HG03196 (cell line): Measurements from ENCODE around the gene CUTA.

Experiments
- ATAC-seq: cut with Tn5 transposase; IDR thresholded peaks from one replicate; pipeline ENCODE4 v1.9.1; 2021; ENCODE audit not compliant: unreplicated experiment

The CUTA gene

DNA sequence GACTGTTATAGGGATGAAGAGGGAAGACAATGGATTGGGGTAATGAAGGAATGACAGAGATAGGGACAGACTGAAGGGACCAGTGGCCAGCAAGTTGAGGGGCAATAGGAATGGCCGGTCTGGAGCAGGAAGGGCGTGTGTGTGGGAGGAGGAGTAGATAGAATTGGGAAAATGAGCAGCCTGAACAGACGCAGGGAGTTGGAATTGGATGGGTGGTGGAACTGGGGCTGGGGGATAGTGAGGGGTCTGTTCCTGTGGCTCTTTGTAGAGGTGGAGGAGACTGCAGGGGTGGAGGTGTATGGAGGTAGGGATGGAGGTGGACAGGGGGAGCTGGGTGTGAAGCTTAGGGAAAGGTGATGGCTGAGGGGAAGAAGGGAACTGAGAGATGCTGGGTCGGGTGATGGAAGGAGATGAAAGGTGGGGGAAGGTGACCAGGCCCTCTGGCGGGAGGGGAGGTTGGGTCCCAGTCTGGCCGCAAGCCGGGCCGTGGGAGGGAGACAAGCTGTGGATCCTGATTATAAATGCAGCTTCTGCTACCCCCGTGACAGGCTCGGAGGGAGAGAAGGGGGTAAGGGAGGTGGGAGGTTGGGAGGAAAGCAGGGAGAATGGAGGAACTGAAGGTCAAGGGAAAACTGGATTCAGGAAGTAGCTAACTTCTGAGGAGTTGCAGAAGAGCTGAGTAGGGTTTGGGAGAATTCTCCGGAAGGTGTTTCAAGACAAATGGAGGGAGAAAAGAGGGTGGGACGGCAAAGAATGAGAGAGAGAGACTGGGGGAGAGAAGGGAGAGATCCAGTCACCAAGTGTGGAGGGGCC lies 7.2 kb upstream of the CUTA start:
- no peak for ATAC-seq

DNA sequence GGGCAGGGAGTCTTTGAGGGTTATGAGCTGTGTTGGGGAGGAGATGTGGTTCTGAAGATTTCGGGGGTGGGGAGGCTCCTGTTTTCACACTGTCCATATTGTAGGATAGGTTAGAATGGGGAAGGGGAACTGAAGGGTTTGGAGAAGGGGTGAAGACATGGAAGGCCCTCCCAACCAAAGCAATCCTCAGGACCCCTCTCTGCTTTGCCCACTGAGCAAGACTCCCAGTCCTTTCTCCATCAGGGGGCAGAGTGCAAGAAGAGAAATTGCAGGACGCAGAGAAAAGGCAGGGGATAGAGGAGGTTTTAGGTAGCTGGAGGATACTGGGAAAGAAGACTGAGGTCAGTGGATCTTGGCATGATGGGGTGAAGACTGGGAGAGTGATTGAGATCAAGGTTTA lies 5.9 kb upstream of the CUTA start:
- ATAC-seq: no peak

DNA sequence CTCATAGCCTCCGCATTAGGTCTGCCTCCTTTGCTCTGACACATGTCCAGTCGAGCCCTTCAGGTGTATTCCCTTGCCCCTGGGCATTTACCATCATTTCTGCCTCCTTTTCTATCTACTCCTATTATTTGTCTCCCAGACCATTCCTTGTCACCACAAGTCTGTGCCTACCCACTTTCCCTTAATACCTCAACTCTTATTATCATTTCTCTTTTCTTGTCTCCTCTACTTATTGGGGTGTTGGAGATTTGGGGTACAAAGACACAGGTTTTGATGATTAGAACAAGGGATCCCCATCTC lies 3.4 kb upstream of the CUTA start:
- no peak for ATAC-seq

DNA sequence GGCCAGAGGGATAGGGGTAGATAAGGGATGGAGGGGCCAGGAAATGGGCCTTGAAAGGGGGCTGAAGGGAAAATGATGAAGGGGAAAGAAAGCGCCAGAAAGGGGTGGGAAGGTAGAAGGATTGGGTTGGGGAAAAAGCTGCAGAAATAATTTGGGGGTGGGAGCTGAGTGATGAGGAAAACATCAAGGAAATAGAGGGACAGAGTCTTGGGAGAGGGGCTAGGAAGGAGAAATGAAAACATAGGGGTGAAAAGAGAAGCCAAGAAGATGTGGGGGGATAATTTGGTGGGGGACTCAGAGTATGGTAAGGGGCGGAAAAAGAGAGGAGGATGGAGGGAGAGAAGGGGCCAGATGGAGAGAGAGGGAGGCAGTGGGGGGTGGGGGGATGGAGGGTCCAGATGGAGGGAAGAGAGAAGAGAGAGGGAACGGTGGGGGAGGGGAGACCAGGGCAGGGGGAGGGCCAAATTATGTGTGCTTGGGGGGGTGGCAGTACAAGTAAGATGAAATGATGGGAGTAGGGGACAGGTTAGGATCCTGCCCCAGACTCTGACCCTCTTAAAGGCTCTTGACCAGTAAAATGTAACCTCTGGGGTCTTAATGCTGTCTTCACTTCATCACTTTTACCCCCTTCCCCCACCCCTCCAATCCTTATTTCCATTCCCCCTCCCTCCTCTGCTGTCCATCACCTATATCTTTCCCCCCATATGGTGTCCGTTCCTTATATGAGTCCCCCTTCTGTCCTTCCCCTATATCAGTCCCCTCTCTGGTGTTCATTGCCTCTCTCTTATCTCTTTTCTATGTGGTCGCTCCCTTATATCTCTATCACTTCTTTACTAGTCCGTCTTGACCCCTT lies 2.8 kb upstream of the CUTA start:
- ATAC-seq: no peak

DNA sequence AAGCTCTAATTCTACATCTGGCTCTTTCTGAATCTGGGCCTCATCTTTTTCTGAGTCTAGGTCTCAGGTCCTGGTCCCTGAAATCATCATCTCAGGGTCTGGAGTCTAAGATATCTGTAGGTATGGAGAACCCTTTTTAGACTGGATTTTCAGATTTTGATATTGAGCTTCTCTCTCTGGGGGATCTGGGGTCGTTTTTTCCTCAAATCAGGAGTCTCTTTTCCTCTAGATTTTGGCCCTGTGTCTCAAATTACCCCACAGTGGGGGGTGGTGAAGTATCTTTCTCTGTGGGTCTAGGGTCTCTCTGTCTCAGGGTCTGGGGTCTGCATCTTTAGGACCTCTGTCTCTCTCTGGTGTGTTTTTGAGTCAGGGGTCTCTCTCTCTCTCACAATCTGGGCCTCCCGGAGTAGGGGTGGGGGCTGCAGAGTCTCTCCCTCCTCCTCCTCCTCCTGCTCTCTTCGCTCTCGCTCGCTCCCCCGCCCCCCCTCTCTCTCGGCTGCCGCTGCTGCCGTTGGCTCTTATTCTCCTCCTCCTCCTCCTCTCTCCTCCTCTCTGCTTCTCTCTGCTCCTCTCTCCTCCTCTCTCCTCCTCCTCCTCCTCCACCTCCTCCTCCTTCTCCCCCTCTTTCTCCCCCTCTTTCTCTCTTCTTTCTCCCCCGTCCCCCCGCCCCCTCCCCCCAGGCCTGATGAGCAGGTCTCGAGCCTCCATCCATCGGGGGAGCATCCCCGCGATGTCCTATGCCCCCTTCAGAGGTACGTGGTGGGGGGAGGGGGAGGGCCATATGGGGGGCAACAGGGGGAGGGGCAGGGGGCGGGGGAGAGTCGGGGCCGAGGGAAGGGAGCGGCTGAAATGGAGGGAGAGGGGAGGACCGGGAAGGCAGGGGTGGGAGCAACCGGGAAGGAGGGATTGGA lies 1.9 kb upstream of the CUTA start, which contains the start of gene SYNGAP1:
Gene SYNGAP1 (plus strand): TSS at position 486 of the 911 bp plus-strand sequence. CDS start 200 bp downstream, at position 686.
- ATAC-seq: no peak

DNA sequence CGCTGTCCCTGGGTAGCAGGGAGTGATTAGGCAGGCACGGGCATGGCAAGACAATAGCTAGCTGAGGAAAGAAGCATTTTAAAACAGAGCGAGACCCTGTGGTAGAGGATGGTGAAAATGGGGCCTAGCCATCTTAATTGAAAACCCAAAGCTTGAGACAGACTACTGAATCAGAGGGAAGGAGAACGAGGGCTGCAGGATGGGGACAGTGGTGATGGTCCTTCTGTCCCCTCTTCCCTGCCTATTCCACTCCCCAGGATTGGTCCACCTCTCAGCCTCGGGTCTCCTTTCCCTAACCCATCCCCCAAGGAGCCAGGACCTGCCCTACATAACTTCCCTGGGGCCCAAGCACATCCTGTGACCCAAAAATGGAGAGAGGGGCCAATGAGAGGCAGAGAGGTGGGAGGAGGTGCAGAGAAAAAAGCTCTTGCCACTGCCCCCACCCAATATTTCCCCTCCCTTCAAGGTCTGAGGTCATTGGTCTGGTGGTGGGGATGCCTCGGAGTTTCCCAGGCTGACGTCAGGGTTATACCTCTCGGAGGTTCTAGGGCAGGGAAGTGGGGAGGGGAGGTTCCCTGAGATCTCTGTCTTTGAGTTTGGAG lies 884 bp upstream of the CUTA start:
- ATAC-seq: no peak

DNA sequence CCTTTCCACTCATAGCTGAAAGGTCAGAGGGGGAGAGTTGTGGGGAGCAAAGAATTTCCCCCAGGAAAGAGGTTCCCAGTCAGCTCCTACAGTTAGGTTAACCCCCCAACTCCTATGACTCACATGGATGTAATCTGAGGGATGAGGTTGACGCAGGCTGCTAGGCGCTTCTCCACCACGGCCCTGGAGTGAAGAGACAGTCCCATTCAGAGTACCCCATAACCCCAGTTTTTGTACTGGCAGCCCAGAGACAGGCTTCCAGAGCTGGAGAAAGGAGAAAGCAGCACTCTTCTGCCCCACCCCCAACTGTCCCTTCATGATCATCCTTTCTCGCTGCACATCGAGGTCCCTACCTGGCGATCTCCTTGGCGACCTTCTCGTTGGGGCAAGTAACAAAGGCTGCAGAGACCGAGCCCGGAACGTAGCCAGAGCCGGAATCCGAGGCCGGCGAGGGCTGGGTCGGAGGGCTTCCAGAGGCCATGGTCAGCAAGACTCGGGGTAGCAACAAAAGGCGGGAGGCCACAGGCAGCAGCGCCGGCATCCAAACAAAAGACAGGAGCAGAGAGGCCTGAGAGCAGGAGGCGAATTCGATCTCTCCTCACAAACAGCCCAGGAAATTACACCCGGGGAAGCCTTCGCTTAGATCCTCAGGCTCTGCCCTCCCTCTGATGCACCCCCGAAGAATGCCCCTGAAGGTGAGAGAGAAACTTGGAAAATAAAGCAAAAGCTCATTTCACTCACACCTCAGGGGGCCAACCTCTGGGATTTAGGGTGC lies 592 bp downstream of the CUTA start:
- ATAC-seq: no peak

DNA sequence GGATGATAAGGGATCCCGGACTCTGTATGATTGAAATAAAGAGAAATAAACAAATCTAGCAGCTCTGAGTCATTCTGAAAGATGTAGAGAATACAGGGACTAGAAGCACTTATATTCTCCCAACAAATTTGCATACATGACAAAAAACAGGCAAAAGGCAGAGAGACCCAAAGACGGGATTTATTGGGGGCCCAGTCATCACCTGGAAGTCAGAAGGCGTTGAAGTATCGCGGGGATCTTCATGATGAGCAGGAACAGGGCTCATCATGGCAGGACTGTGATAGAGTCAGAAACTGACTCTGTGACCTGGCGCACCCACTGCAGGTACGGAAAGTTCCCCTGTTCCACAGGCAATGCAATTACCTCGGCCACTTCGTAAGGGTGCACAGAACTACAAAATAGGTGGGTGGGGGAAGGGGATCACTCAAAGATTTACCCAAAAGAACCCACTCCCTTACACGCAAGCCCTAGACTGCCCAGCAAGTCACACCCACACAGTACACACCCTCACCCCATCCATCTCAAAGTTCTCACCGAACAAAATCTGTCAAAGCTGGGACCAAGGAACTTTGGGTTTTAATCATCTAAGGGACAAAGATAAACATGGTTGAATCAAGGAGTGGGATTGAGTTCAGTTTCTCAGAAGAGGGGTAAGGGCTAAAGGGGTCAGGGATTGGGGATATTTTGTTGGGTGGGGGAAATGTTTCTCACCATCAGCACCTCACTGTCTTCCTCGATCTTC lies 1.4 kb downstream of the CUTA start:
- no peak for ATAC-seq

DNA sequence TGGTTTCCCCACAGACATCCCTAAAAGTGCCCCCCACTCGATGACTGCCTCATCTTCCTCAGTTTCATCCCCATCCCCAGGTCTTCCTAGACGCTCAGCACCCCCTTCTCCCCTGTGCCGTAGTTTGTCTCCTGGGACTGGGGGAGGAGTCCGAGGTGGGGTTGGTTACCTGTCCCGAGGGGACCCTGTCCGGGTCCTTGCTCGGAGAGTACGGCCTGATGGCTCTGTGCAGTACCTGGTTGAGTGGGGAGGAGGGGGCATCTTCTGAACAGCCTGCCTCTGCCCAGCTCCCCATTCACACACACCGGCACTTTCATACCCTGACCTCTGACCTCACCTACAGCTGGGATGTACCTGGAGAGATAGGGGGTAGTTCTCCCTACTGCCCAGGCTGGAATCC lies 2.1 kb downstream of the CUTA start:
- ATAC-seq: no peak

DNA sequence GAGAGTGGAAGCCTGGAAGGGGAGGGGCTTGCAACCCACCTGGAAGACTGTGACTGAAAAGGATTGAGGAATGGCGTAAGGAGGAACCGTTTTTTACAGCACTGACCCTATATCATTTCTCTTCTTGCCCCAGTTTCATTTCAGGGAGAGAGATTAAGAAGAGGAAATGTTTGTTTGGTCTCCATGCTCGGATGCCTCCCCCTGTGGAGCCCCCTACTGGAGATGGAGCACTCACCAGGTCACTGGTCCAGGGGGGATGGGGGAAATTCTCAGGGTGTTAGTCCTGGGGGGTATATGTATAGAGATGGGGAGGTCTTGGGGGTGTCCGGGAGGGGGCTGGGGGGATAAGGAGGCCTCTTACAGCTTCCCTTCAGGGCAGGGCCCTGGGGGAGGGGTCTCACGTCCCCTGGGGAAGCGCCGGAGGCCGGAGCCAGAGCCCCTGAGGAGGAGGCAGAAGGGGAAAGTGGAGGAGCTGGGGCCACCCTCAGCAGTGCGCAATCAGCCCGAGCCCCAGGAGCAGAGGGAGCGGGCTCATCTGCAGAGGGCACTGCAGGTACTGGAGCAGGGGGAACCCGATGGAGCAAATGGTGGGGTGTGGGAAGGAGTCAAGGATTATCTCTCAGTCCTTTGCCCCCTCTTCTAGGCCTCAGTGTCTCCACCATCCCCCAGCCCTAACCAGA lies 3.2 kb downstream of the CUTA start:
- no peak for ATAC-seq

DNA sequence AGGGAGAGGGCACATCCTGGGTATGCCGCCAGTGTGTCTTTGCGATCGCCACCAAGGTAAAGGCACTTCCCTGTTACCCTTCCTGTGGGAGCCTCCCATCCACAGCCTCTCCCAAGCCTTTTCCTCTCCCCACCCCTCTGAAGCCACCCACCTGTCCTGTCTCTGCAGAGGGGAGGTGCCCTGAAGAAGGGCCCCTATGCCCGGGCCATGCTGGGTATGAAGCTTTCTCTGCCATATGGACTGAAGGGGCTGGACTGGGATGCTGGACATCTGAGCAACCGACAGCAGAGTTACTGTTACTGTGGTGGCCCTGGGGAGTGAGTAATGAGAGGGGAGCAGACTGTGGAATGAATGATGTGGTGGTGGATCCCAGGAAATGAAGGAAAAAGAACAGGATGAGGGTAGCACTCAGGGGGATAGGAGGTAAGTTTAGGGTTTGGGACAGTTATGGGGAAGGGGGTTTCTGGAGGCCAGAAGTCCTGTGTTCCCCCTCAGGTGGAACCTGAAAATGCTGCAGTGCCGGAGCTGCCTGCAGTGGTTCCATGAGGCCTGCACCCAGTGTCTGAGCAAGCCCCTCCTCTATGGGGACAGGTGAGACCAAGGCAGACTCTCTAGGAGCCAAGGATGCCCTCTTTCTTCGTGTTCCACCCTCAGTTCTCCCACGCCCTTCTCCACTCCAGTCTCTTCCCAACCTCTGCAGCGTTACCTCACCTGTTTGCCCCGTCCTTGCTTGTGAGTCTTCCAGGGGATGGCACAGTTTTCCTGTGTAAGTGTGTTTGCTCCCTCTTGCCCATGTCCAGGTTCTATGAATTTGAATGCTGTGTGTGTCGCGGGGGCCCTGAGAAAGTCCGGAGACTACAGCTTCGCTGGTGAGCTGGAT lies 4.4 kb downstream of the CUTA start:
- ATAC-seq: no peak

DNA sequence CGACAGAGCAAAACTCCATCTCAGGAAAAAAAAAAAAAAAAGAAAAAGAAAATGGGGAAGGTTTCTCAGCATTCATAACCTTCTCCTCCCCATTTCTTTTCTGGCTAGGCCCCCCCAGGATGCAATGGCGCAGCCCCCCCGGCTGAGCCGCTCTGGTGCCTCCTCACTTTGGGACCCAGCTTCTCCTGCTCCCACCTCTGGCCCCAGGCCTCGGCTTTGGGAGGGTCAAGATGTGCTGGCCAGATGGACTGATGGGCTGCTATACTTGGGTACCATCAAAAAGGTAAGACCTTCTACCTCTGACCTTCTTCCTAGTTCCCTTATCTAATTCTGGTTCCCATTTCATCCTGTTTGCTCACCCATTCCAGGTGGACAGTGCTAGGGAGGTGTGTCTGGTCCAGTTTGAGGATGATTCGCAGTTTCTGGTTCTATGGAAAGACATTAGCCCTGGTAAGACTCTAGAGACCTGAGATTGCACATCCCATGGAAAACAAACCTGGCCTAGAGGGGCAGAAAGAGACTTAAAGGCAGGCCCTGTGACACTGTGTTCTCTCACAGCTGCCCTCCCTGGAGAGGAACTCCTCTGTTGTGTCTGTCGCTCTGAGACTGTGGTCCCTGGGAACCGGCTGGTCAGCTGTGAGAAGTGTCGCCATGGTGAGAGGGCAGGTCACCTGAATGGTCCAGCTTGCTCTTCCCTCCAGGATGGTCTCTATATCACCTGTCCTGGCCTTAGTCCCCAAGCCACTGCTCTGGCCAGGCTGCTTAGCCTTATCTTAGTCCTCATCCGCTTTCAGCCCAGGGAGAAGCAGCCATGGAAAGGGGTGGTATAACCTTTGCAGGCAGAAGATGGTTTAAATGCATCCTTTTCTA lies 5.5 kb downstream of the CUTA start:
- ATAC-seq: no peak

DNA sequence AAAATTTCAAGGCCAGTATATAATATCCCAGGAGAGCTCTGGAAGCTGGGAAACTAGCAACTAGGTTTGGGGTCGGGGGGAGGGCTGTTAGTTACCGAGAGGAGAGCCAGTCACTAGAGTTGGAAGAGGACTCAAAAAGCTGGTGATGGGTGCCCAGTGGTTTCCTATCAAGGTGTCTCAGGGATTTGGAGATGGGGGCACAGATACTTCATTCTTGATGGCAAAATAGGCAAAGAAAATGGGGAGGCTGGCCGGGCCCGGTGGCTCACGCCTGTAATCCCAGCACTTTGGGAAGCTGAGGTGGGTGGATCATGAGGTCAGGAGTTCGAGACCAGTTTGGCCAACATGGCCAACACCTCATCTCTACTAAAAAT lies 6.3 kb downstream of the CUTA start:
- no peak for ATAC-seq

DNA sequence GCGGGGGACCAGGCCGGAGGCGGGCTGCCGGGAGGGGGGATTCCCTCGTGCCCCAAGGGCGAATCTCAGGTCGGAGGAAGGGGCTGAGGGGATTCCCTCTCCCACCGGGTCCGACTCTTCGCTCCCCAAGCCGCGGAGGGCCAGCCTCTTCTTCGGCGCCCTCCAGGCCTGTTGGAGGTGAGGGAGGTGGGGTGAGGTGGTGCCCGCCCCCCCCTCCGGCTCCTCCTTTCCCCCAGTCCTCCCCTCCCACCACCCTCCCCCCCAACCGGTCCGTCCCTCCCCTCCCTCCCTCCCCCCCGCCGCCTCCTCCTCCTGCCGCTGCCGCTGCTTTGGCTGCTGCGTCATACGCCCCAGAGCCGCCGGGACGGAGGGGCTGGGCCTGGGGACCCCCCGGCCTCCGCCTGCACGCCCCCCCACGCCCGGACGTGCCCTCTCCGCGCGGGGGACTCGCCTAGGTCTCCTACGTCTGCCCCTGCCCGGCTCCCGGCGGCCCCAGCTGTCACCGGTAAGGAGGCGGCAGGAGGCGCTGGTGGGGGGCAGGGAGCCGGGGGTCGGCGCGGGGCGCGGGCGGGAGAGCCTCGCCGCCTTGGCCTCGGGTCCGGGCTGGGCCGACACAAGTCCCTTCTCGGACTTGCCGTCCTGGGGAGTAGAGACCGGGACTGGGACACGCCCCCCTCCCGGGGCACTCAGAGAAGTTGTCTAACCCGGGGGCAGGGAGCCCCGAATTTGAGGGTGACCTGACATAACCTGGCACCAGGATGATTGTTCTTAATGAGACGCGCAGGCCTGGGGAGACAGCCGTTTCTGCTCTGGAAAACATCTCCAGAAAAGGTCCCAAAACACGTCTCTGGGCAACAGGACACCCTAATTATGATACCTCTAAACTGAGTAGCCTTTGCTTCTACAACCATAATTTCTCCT lies 6.9 kb downstream of the CUTA start, which contains the start of gene PHF1:
Gene PHF1 (plus strand): TSS at position 304 of the 921 bp plus-strand sequence. CDS start 1,250 bp downstream, outside the sequence.
- peak; percentile 33 for ATAC-seq

DNA sequence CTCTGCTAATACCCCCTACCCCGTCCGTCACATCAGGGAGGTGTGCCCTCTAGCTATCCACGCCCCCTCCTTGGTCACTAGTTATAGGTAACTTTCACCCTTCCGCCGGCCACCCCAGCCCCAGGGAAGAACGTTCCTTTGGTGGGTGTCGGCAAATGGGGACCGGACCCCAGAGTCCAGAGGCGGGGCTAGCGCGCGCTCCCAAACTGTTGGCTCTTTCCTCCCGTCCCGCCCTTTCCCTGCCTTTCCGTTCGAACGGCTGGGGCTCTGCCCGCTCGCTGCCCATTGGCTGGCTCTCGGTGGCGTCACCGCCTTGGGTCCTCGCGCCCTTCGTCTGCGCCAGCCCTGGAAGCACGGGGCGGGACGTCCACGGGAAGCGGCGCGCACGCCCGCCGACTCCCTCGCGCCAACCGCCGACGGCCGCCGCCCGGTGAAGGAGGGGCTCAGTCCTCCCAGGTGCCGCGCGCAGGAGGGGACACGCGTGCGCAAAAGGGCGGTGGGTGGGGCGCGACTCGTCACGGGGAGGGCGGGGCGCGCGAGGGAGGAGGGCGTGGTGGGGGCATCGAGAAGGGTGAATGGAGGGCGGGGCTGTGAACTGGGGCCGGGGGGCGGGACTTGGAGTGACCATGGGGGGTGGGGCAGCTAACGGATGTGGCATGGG lies 7.7 kb downstream of the CUTA start:
- ATAC-seq: peak; percentile 73
